ENCODE measurements around the gene PHC3.

The PHC3 gene

DNA sequence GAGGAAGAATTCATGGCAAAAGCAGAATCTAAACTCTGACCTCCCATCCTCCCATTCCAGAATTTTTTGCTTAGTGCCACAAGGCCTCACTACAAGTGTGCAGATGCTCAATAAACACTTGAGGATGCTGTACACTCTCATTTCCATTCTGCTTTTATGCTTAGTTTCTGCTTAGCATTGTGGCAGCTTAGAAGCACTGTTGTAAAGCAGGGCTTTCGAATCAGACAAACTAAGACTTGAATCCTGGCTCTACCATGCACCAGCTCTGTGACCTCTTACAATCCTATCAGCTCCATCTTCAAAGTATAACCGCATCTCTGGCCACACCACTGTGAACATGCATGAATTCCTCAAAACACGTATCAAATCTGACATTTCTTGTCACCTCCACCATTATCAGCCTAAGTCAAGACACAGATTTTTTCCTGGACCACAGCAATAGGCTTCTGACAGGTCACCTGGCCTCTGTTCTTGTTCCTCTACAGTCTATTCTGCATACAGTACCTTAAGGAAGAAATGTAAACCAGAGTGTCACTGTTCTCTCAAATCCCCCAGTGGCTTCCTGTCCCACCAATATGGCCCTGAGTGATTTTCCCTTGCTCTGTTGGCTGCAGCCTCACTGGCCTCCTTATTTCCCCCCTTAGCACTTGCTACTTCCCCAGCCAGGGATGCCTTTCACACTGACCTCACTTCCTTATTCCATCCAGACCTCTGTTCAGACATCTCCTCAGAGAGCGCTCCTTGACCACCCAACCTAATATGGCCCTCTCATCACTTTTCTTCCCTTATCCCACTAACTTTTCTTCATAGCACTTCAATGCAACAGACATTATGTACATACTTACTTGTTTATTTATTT, 8.1 kb upstream of the PHC3 start:
- no peak for DNase-seq (ENCODE audit: low spot score)
- no peak for FAIRE-seq

DNA sequence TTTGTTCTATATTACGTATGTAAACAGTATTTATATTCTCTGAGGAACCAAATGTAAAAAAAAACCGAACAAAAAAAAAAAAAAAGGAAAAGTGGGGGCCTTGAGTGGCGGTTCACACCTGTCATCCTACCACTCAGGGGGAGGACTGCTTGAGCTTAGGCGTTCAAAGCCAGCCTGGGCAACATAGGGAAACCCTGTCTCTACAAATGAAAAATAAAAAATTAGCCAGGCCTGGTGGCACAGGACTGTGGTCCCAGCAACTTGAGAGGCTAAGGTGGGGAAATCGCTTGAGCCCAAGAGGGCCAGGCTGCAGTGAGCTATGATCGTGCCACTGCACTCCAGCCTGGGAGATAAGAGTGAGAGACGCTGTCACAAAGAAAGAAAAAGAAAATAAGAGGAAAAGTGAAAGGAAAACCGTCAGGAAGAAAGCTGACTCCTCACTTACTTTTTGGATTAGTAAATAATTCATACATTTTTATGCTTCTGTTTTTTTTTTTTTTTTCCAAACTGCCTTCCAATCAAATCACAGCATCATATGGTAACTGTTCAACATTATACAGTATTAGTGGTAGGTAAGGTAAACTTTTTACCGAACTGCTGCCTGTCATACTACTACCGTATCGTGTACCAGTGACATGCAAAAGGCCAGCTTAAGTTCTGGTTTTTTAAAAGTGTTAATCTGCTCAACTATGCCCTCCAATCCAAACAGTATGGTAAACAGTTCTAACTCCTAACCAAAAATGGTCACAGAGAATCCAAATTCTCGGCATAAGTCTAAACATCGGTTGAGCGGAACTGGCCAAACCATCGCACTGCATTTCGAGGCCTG, 1.2 kb downstream of the PHC3 start:
- no peak for FAIRE-seq
- peak; percentile 24 for DNase-seq (ENCODE audit: low spot score)

DNA sequence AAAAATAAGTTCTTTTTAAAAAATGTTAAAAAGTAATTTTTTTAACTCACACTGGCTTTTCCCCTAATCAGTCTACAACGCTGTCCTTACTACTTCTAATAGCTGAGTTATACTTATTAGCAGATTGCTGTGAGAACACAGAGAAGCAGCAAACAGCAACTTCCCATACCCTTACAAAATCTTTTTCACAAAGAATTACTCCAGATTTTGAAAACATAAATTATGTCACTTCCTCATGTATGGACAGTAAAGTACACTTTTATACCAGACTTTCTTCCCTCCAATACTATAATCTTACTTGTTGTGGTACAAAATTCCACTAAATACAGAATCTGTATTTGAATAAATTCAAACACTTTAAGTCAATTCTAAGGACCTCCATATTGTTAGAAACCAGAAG, 2.1 kb downstream of the PHC3 start:
- FAIRE-seq (no peak), DNase-seq (ENCODE audit: low spot score) (no peak)

DNA sequence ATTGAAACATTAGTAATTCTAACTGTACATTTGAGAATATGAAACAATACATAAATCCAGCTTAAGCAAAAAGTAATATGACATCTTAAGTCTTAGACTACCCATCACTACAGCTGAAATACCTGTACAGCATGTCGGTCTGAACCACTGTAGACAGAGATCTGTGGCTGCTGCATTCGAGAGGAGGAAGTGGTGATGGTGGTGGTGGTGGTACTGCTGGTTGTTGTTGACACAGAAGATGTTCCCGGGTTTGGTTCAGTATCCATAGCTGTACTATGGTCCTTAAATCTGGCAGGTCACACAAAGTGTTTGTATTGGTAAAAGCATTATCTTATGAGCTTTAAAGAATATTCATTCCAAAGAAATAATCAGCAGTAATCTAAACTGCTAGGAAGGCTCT, 2.9 kb downstream of the PHC3 start:
- no peak for DNase-seq (ENCODE audit: low spot score)
- FAIRE-seq = no peak

DNA sequence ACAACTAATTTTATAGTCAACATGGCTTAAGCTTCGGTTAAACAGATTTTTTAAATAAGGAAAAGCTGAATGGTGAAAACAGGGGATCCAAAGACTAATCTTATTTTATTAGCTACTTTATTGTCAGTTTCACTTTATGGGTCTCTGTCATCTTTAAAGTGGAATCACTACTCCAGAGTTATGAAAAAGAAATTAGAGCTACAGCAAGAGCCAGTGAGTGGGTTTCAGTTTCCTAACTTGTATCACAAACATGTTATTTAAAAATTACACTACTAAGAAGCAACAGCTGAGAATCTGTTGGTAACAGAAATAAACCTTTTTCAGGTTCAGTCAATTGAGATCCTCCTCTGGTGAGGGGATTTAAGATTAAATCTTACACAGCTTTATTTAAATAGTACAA, 10.0 kb downstream of the PHC3 start:
- FAIRE-seq (no peak), DNase-seq (ENCODE audit: low spot score) (no peak)

DNA sequence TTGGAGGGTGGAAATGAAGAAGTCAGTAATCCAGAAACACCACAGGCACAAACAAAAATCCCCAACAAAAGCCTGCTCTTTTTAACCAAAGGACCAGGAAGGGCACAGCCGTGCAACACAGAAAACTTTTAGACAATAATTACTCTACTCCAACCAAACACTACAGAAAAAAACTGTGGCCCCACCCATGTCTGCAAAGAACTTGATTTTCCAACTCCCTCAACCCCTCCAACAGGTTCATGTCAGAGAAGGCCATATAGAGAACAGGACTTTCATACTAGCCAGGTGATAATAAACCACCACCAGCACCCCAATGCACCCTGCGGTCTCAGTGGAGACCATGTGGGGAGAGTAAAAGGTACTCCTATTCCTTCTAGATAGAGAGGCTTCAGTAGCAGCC, 16.8 kb downstream of the PHC3 start:
- DNase-seq (ENCODE audit: low spot score) (no peak), FAIRE-seq (no peak)

DNA sequence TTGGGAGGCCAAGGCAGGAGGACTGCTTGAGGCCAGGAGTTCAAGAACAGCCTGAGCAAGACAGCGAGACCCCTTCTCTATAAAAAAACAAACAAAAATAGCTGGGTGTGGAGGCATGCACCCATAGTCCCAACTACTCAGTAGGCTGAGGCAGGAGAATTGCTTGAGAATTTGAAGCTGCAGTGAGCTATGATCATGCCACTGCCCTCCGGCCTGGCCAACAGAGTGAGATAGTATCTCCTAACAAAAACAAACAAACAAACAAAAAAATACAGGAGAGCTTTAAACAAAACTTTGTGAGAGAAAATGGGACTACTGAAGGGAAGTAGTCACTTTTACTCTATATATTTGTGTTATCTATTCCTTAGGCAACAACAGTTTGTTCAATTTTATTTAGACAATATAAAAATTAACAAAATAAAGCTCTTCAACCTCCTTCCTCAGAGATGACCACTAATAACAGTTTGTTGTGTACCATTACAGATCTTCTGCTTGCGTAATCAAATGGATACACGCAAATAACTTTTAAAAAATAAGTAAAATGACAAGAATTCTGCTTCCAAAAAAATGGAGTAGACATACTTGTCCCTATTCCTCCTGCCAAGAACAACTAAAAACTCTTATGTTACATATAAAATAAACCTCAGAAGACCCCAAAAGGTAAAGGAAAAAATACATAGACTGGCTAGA, 17.4 kb downstream of the PHC3 start:
- FAIRE-seq = no peak
- no peak for DNase-seq (ENCODE audit: low spot score)

DNA sequence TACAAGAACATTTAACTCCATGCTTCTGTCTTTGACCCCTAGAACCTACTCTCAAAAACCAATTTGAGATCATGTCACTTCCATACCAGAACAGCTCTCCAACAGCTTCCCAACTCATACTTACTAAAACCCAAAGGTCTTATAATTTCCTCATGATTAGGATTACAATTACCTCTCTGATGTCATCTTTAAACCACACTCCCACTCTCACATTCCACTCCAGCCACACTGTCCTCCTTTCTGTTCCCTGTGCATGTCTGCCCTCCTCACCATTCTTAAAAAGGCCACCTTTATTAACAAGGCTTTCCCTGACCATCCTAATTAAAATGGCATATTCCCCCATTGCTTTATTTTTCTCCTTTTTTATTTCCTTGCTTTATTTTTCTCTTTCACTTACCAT, 18.9 kb downstream of the PHC3 start:
- no peak for FAIRE-seq
- no peak for DNase-seq (ENCODE audit: low spot score)

DNA sequence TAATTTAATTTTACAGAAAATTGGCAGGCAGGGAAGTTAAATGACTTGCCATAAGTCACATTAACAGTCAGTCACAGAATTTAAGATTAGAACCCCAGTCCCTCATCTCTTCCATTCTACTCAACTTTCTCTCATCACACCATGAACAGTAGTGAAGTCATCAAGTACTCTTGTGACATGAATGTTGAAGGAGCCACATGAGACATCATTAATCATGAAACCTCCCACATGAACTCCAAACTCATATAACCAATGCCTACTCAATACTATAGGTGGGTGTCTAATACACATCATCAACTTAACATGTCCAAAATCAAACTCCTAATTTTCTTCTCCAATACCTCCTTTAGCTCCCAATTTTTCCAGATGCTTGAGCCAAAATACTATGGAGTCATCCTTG, 19.5 kb downstream of the PHC3 start:
- no peak for DNase-seq (ENCODE audit: low spot score)
- no peak for FAIRE-seq

DNA sequence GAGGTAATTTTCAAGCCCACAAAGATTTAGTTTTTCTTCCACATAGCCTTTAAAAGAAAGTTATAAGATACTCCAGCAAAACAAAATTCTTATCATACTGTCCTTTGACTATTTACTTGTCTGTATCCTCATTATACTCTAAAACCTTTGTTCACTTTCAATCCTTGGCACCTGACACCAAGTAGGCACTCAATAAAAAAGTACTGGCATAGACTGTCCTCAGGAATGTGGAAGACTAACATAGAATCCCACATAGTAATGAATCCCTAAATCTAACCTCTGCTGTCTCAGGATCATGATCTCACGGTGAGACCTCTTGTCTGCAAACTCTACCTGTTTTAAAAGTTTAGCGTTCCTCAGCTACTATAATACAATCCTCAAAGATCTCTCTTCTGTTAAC, 21.6 kb downstream of the PHC3 start:
- DNase-seq (ENCODE audit: low spot score) (no peak), FAIRE-seq (no peak)

DNA sequence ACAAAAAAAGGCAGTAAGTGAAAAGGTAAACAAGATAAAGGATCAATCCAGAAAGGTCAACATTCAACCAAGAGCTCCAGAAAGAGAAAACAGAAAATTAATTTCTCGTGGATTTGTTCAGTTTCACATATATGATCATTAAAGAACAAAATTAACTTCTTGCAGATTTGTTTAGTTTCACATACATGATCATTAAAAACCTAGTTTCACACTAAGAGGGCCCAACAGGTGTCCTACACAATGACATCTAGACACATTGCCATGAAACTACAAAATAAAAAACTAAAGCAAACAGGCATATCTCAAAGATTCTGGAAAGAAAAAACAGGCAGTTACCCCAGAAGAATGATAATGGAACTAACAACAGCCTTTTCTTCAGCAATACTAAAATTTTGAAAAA, 22.1 kb downstream of the PHC3 start:
- FAIRE-seq = no peak
- no peak for DNase-seq (ENCODE audit: low spot score)

DNA sequence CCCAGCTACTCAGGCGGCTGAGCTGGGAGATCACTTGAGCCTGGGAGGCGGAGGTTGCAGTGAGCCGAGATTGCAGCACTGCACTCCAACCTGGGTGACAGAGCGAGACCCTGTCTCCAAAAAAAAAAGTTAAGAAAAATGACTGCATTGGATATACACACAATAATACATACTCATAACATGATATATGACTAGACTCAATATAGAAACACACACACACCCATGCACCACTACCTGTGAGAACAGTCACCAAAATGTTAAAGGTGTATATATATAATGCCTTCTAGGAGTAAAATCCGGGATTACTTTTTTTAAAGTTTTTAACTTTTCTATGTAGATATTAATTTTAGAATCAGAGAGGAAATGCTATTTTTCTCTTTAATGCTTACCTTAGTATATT, 25.9 kb downstream of the PHC3 start:
- FAIRE-seq = no peak
- no peak for DNase-seq (ENCODE audit: low spot score)

DNA sequence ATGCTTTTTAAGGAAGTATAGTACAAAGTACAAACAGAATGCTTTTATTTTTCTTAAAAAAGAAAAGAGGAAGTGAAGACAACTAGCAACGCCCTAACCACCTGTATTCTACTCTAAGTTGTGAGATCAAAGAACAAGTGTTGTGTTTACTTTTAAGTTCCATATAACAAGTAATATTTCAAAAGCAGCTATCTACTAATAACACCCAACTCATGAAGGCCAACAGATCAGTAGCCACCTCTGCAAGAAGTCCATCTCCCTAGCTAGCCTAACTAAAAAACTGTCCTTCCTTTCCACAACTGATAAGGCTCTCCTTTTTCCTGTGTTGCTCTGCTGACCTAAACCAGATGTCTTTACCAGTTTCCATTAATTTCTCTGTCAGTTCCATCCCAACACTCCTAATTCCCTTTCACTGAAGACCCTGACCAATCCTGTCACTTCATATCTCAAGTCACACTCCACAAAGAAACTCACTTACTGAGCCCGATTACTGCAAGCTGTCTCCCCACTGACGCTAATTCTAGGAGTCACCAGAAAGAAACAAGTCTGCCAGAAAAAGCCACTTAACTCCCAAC, 26.9 kb downstream of the PHC3 start:
- DNase-seq (ENCODE audit: low spot score) = no peak
- no peak for FAIRE-seq

DNA sequence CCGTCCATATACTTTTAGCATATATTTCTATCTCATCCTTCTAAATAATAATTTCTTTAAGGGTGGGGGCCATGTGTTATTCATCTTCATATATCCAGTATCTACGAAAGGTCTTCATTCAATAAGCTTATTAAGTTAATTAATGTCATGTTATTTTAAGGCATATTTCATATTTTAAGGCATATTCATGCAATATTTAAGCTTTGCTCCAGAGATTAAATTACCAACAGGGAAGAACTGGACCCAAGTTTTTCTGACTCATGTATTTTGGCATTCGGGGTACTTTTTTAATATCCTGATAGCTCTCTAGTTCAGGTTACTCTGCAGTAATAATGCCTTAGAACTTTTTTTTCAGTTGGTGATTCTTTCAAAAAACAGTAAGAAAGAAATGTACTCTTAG, 27.4 kb downstream of the PHC3 start:
- DNase-seq (ENCODE audit: low spot score) (no peak), FAIRE-seq (no peak)

DNA sequence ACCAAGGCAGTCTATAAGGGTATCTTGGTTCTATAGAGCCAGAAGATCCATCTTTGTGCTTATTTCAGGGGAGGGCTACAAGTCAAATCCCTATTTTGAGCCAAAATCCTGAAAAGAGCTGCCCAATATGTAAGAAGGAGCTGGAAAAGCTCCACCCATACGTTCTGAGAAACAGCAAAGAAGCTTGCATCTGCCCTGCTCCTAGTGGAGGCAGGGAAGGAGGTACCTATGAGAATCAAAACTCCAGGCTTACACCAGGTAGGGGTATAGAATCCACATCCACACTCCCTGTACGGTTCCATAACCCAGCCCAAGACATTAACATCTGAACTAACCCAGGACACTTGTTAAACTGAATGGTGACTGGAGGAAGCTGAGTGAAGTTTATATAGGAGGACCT, 30.0 kb downstream of the PHC3 start:
- FAIRE-seq (no peak), DNase-seq (ENCODE audit: low spot score) (no peak)

DNA sequence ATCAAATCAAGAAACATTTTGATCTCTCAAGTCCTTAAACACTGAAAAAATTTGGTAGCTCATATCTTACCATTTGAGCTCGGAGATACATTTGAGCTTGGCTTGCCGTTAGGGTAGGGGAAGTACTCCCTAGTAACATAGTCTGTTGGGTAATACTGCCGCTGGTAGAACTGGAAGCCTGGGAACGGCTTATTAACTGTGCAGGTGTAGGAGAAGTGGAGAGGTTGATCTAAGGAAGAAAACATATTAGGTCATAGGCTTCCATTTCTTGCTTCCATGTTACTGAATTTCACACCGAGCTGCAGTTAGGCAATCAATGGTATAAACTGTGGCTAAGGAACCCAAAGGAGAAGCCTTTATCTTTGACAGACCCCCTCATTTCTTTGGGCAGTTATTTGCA, 32.5 kb downstream of the PHC3 start:
- FAIRE-seq (no peak), DNase-seq (ENCODE audit: low spot score) (no peak)

DNA sequence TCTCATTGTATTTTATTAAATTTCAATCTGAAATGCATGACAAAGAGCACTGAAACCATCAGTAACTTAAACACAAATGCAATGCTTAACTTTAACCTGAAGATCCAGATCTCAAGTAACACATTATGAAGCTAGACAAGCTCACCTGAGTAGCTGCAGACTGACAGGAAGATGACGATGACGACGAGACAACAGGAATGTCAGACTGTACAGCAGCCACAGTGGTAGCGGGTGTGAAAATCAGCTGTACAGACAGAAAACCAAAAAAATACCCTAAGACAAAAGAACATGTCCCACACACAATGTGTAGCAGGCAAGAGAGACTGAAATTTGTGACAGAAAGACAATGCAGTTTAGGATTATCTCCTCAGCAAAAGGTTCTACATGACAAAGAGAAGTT, 36.3 kb downstream of the PHC3 start:
- FAIRE-seq = no peak
- DNase-seq (ENCODE audit: low spot score) = no peak

DNA sequence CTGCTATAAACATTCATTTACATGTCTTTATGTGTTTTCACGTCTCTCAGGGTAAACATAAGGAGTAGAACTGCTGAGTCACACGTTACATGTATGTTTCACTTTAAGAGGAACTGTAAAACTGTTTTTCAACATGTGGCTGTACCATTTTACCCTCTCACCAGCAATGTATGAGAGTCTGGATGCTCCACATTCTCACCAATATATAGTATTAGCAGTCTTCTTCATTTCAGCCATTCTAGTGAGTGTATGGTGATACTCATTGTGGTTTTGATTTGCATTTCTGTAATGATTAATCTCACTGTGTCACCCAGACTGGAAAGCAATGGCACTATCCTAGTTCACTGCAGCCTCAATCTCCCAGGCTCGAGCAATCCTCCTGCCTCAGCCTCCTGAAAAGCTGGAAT, 37.1 kb downstream of the PHC3 start:
- no peak for FAIRE-seq
- peak; percentile 24 for DNase-seq (ENCODE audit: low spot score)

DNA sequence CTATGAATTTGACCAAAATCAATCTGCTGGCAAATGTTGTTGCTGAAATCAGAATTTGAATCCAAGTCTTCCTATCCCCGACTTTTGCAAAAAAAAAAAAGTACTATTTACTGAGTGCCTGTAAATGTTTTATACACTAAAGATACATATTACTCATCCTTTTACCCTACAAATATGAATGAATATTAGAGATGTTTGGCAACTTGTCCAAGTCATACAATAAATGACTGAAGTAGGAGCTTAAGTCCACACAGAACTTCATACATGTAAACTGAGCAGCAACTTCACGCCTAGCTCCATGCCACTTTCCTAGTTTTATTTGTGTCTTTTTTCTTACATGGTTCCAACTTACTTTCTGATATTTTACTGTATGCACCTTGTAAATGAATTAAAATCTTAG, 39.2 kb downstream of the PHC3 start:
- FAIRE-seq (no peak), DNase-seq (ENCODE audit: low spot score) (no peak)

DNA sequence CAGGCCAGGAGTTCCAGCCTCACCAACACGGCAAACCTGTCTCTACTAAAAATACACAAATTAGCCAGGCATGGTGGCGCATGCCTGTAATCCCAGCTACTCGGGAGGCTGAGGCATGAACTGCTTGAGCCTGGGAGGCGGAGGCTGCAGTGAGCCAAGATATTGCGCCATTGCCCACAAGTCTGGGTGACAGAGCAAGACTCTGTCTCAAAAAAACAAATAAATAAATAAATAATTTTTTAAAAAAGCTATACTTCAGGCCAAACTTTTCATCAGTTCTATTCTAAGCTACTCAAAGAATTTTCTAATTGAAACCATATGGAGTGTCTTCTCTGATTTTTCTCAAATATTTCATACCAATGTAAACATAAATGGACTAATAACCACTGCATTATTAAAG, 43.5 kb downstream of the PHC3 start:
- no peak for DNase-seq (ENCODE audit: low spot score)
- FAIRE-seq = no peak

DNA sequence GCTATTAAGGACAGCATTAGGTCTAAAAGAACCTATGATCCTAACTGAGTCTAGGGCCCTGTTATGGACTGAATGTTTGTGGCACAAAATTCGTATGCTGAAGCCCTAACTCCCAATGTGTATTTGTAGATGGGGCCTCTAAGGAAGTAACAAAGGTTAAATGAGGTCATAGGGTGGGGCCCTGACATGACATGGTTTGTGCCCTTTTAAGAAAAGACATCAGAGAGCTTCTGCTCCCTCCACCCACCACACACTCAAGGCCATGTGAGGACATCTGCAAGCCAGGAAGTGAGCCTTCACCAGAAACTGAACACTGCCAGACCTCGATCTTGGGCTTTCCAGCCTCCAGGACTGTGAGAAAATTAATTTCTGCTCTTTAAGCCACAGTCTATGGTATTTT, 49.2 kb downstream of the PHC3 start:
- no peak for DNase-seq (ENCODE audit: low spot score)
- FAIRE-seq = no peak

DNA sequence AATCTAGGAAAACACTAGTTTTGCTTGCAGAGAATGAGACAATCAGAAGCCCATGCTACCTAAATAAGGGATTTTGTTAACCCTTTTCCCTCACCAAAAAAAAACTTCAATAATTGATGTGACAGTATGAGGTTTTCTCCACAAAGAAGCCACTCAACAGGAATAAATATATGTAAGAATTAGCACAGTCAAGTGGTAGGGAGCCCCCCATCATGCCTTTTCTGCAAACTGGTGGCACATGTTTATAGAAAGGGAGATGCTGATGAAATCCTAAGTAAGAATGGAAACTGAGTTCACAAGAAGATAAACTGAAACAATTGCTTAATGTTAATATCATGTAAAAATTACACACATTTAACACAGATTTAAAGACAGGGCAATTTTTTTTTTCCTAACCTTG, 51.0 kb downstream of the PHC3 start:
- FAIRE-seq (no peak), DNase-seq (ENCODE audit: low spot score) (no peak)
